ENCODE measurements around the gene LIN7B.

- TF ChIP-seq CTCF (IDR thresholded peaks at IDR 0.05), result no peak
- TF ChIP-seq POLR2A (IDR thresholded peaks at IDR 0.05), result no peak
- no peak for TF ChIP-seq EP300 (IDR thresholded peaks at IDR 0.05)
Measured at GRCh38 chr19:49151267-49152118, 37.3 kb downstream of the LIN7B start.

Data from suprapubic skin (tissue), 3 donors.